Esophagus muscularis mucosa (tissue), 4 donors: ENCODE measurements around the gene IQSEC3.
"Not testable (repeated sequence)": the region's sequence is repeated elsewhere in the genome, so short reads cannot be mapped to it uniquely, and the experiment has no call there.

Experiments
- EP300 ChIP-seq: sonication (generic); formaldehyde crosslinking; IDR thresholded peaks from one replicate; pipeline ENCODE4 v1.6.1; 2017; ENCODE audit warnings: antibody characterized with exemption
- POLR2A ChIP-seq: fragments of 450-650 bp; IDR thresholded peaks from one replicate; pipeline ENCODE4 v1.6.1; 2017; ENCODE audit warnings: antibody characterized with exemption, moderate library complexity, mild to moderate bottlenecking, low read depth
- POLR2AphosphoS5 ChIP-seq, 2 donors: sonication (generic); formaldehyde crosslinking; IDR thresholded peaks; one replicate each; pipeline ENCODE4 v1.6.1; 2017; ENCODE audit warnings: antibody characterized with exemption in 2 of 2
- TF ChIP-seq, protein P1 (sequence below), 3 experiments: fragments of 200-600 bp in 2 of 3; fragments of 450-650 bp in 1 of 3; sonication (generic) in 2 of 3; IDR thresholded peaks; one replicate each; pipeline ENCODE4 v1.5.1; 2017 to 2019; ENCODE audit warnings: antibody characterized with exemption in 3 of 3, mild to moderate bottlenecking in 2 of 3, moderate library complexity in 1 of 3

DNA sequence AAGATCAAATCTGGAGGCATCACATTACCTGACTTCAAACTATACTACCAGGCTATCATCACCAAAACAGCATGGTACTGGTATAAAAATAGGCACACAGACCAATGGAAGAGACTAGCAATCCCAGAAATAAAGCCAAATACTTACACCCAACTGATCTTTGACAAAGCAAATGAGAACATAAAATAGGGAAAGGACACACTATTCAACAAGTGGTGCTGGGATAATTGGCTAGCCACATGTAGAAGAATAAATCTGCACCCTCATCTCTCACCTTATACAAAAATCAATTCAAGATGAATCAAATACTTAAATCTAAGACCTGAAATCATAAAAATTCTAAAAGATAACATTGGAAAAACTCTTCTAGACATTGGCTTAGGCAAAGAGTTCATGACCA, 4.7 kb upstream of the IQSEC3 start:
- TF ChIP-seq, protein P1, sequence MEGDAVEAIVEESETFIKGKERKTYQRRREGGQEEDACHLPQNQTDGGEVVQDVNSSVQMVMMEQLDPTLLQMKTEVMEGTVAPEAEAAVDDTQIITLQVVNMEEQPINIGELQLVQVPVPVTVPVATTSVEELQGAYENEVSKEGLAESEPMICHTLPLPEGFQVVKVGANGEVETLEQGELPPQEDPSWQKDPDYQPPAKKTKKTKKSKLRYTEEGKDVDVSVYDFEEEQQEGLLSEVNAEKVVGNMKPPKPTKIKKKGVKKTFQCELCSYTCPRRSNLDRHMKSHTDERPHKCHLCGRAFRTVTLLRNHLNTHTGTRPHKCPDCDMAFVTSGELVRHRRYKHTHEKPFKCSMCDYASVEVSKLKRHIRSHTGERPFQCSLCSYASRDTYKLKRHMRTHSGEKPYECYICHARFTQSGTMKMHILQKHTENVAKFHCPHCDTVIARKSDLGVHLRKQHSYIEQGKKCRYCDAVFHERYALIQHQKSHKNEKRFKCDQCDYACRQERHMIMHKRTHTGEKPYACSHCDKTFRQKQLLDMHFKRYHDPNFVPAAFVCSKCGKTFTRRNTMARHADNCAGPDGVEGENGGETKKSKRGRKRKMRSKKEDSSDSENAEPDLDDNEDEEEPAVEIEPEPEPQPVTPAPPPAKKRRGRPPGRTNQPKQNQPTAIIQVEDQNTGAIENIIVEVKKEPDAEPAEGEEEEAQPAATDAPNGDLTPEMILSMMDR (IDR thresholded peaks at IDR 0.05) = not testable (repeated sequence)
- TF ChIP-seq POLR2A; EP300; POLR2AphosphoS5 (IDR thresholded peaks at IDR 0.05): not testable (repeated sequence)
